ENCODE data around the gene FGF14. TPM values are rescaled to one million over a fixed set of nuclear protein-coding genes. Genes with fewer than 3 reads are reported as not detected.

FGF14 gene
- total RNA-seq, 3 donors from 2014 or later (not counting 1 experiment from before 2014, with no cell fraction given): not detected

- ATAC-seq (no peak), DNase-seq (no peak)
- Histone ChIP-seq H3K9me3 (ENCODE audit: control insufficient read depth, insufficient read depth, low read length) (no peaks in the 10 kb centered on the region), H3K4me3 (ENCODE audit: low read length) (no peak overlapping the region), H3K27ac (ENCODE audit: low read length) (no peak overlapping the region), H3K27me3 (ENCODE audit: control insufficient read depth, insufficient read depth, low read length) (no peaks in the 10 kb centered on the region), H3K4me1 (ENCODE audit: control insufficient read depth, insufficient read depth, low read length) (no peaks in the 10 kb centered on the region), H3K36me3 (ENCODE audit: control insufficient read depth, insufficient read depth, low read length) (no peaks in the 10 kb centered on the region)
- H3K27ac Mint-ChIP-seq: no peak overlapping the region
- H3K9me3 Mint-ChIP-seq: no peaks in the 10 kb centered on the region
- intact Hi-C loops (cut with micrococcal nuclease): no loop called here
- TF ChIP-seq CTCF (IDR thresholded peaks at IDR 0.05): no peak
- H3K27me3 Mint-ChIP-seq (ENCODE audit: low read depth in 2 of 2): no peaks in the 10 kb centered on the region
- H3K4me1 Mint-ChIP-seq: no peaks in the 10 kb centered on the region
- H3K4me3 Mint-ChIP-seq: no peak overlapping the region
- 17% methylated on average over 3 of the region's 3 CpGs for WGBS (ENCODE audit: insufficient coverage)
- H3K36me3 Mint-ChIP-seq: no peaks in the 10 kb centered on the region
These were observed 650.4 kb downstream of the FGF14 start for GRCh38 chr13:101751488-101751887.

- no peaks in the 10 kb centered on the region for H3K27me3 ChIP-seq (ENCODE audit: control insufficient read depth, insufficient read depth, low read length)
- Mint-ChIP-seq H3K27ac (no peak overlapping the region), H3K36me3 (no peaks in the 10 kb centered on the region), H3K9me3 (peaks cover 2 to 3% of the 10 kb centered on the region in 2 donors), H3K4me1 (no peaks in the 10 kb centered on the region), H3K27me3 (ENCODE audit: low read depth in 2 of 2) (no peaks in the 10 kb centered on the region), H3K4me3 (no peak overlapping the region)
- no peaks in the 10 kb centered on the region for H3K9me3 ChIP-seq (ENCODE audit: control insufficient read depth, insufficient read depth, low read length)
- no peak overlapping the region for H3K27ac ChIP-seq (ENCODE audit: low read length)
- TF ChIP-seq CTCF (IDR thresholded peaks at IDR 0.05): no peak
- H3K36me3 ChIP-seq (ENCODE audit: control insufficient read depth, insufficient read depth, low read length): no peaks in the 10 kb centered on the region
- H3K4me3 ChIP-seq (ENCODE audit: low read length): no peak overlapping the region
- intact Hi-C loops (cut with micrococcal nuclease): no loop called here
- no peak for ATAC-seq
- no CpG with 5 or more reads among the region's 1 CpG for WGBS (ENCODE audit: insufficient coverage)
- no peaks in the 10 kb centered on the region for H3K4me1 ChIP-seq (ENCODE audit: control insufficient read depth, insufficient read depth, low read length)
- no peak for DNase-seq
These were observed 652.3 kb downstream of the FGF14 start for GRCh38 chr13:101749584-101749983.

GRCh38 chr13:101747039-101747438 lies 654.8 kb downstream of the FGF14 start:
- no peaks in the 10 kb centered on the region for H3K27me3 ChIP-seq (ENCODE audit: control insufficient read depth, insufficient read depth, low read length)
- WGBS (ENCODE audit: insufficient coverage): no CpG with 5 or more reads among the region's 1 CpG
- H3K9me3 Mint-ChIP-seq: peaks cover 2 to 3% of the 10 kb centered on the region in 2 donors
- H3K27me3 Mint-ChIP-seq (ENCODE audit: low read depth in 2 of 2): no peaks in the 10 kb centered on the region
- H3K9me3 ChIP-seq (ENCODE audit: control insufficient read depth, insufficient read depth, low read length): no peaks in the 10 kb centered on the region
- H3K4me3 ChIP-seq (ENCODE audit: low read length): no peak overlapping the region
- intact Hi-C loops (cut with micrococcal nuclease): no loop called here
- ATAC-seq (no peak), DNase-seq (no peak)
- H3K4me3 Mint-ChIP-seq: no peak overlapping the region
- H3K36me3 ChIP-seq (ENCODE audit: control insufficient read depth, insufficient read depth, low read length): no peaks in the 10 kb centered on the region
- no peak overlapping the region for H3K27ac Mint-ChIP-seq
- no peak overlapping the region for H3K27ac ChIP-seq (ENCODE audit: low read length)
- H3K36me3 Mint-ChIP-seq: no peaks in the 10 kb centered on the region
- no peaks in the 10 kb centered on the region for H3K4me1 Mint-ChIP-seq
- TF ChIP-seq CTCF (IDR thresholded peaks at IDR 0.05): no peak
- H3K4me1 ChIP-seq (ENCODE audit: control insufficient read depth, insufficient read depth, low read length): no peaks in the 10 kb centered on the region

- Mint-ChIP-seq H3K4me3 (no peak overlapping the region), H3K27ac (no peak overlapping the region), H3K36me3 (no peaks in the 10 kb centered on the region), H3K27me3 (ENCODE audit: low read depth in 2 of 2) (no peaks in the 10 kb centered on the region), H3K4me1 (no peaks in the 10 kb centered on the region), H3K9me3 (peaks cover 2 to 3% of the 10 kb centered on the region in 2 donors)
- intact Hi-C loops (cut with micrococcal nuclease): no loop called here
- DNase-seq (no peak), ATAC-seq (no peak)
- Histone ChIP-seq H3K4me1 (ENCODE audit: control insufficient read depth, insufficient read depth, low read length) (no peaks in the 10 kb centered on the region), H3K27me3 (ENCODE audit: control insufficient read depth, insufficient read depth, low read length) (no peaks in the 10 kb centered on the region), H3K9me3 (ENCODE audit: control insufficient read depth, insufficient read depth, low read length) (no peaks in the 10 kb centered on the region), H3K36me3 (ENCODE audit: control insufficient read depth, insufficient read depth, low read length) (no peaks in the 10 kb centered on the region), H3K4me3 (ENCODE audit: low read length) (no peak overlapping the region), H3K27ac (ENCODE audit: low read length) (no peak overlapping the region)
- 80% methylated on average over 1 of the region's 2 CpGs for WGBS (ENCODE audit: insufficient coverage)
- TF ChIP-seq CTCF (IDR thresholded peaks at IDR 0.05): no peak
These were observed 655.3 kb downstream of the FGF14 start for GRCh38 chr13:101746513-101746912.

All from natural killer cell (primary cell).